ENCODE measurements around the gene GUCY1A1. TPM values are rescaled to one million over a fixed set of nuclear protein-coding genes. Genes with fewer than 3 reads are reported as not detected.
A peak's percentile ranks its signal among the peaks of the same experiment; 100 is the strongest.

The GUCY1A1 gene
- total RNA-seq, 1 experiment from 2014 or later = 0.20 TPM

GRCh38 chr4:155769090-155769489 is 102.4 kb downstream of the GUCY1A1 start:
- H3K9me3 Mint-ChIP-seq = no peaks in the 10 kb centered on the region

GRCh38 chr4:155772459-155773195 is 106.0 kb downstream of the GUCY1A1 start:
- peaks cover 6% of the 10 kb centered on the region for H3K36me3 Mint-ChIP-seq
- ChIA-PET POLR2A (no interaction called here), CTCF (interaction anchor here (0.9 to 2.0 kb wide), 3 partner anchors 14 to 37 kb away, joined by 5 read pairs; partner anchors contain the start of gene GUCY1B1)
- no peaks in the 10 kb centered on the region for H3K27me3 Mint-ChIP-seq (ENCODE audit: low read depth)
- H3K9me3 Mint-ChIP-seq = no peaks in the 10 kb centered on the region
- H3K27ac Mint-ChIP-seq = no peak overlapping the region
- DNase-seq (ENCODE audit: low spot score) (no peak), ATAC-seq (peak; percentile 80)
- H3K4me3 Mint-ChIP-seq = no peak overlapping the region
- H3K4me1 Mint-ChIP-seq = peaks cover 42% of the 10 kb centered on the region
- TF ChIP-seq RELA (CRISPR knock-in tag; IDR thresholded peaks at IDR 0.05; ENCODE audit: borderline replicate concordance) = no peak
- TF ChIP-seq ZNF121 (CRISPR knock-in tag; IDR thresholded peaks at IDR 0.05) = peak; percentile 85
- TF ChIP-seq FOXP4 (CRISPR knock-in tag; IDR thresholded peaks at IDR 0.05) = no peak
- no peak for TF ChIP-seq ZNF232 (CRISPR knock-in tag; IDR thresholded peaks at IDR 0.05)

More at GRCh38 chr4:155769090-155769489, 102.4 kb downstream of the GUCY1A1 start:
- Mint-ChIP-seq H3K27ac (peak overlapping the region; percentile 28), H3K27me3 (ENCODE audit: low read depth) (no peaks in the 10 kb centered on the region), H3K4me3 (no peak overlapping the region), H3K4me1 (peaks cover 35% of the 10 kb centered on the region), H3K36me3 (no peaks in the 10 kb centered on the region)
- TF ChIP-seq KAT7 (CRISPR knock-in tag; IDR thresholded peaks at IDR 0.05; ENCODE audit: borderline replicate concordance) (no peak), ARID4B (CRISPR knock-in tag; IDR thresholded peaks at IDR 0.05; ENCODE audit: borderline replicate concordance) (no peak), FOXK1 (CRISPR knock-in tag; IDR thresholded peaks at IDR 0.05) (no peak)
- CTCF ChIA-PET = no interaction called here
- ATAC-seq (no peak), DNase-seq (ENCODE audit: low spot score) (no peak)
- POLR2A ChIA-PET = no interaction called here

GRCh38 chr4:155773196-155773800 is 106.7 kb downstream of the GUCY1A1 start:
- no peak for TF ChIP-seq CREM (CRISPR knock-in tag; IDR thresholded peaks at IDR 0.05)
- TF ChIP-seq PREB (CRISPR knock-in tag; IDR thresholded peaks at IDR 0.05; ENCODE audit: borderline replicate concordance) = no peak
- TF ChIP-seq ATF1 (CRISPR knock-in tag; IDR thresholded peaks at IDR 0.05) = no peak
- TF ChIP-seq ZNF232 (CRISPR knock-in tag; IDR thresholded peaks at IDR 0.05) = no peak
- TF ChIP-seq ESRRA (CRISPR knock-in tag; IDR thresholded peaks at IDR 0.05; ENCODE audit: borderline replicate concordance) = no peak
- TF ChIP-seq CBFB (CRISPR knock-in tag; IDR thresholded peaks at IDR 0.05; ENCODE audit: low read depth) = no peak
- no peak for TF ChIP-seq ZBTB21 (CRISPR knock-in tag; IDR thresholded peaks at IDR 0.05; ENCODE audit: borderline replicate concordance)
- no peak for TF ChIP-seq E2F4 (CRISPR knock-in tag; IDR thresholded peaks at IDR 0.05; ENCODE audit: borderline replicate concordance, low read depth)
- no peak for TF ChIP-seq ATF6 (CRISPR knock-in tag; IDR thresholded peaks at IDR 0.05)
- Mint-ChIP-seq H3K36me3 (peaks cover 6% of the 10 kb centered on the region), H3K4me3 (no peak overlapping the region), H3K27me3 (ENCODE audit: low read depth) (no peaks in the 10 kb centered on the region), H3K4me1 (peaks cover 47% of the 10 kb centered on the region), H3K9me3 (no peaks in the 10 kb centered on the region), H3K27ac (no peak overlapping the region)
- ChIA-PET CTCF (interaction anchor here (0.9 to 2.0 kb wide), 3 partner anchors 14 to 37 kb away, joined by 5 read pairs; partner anchors contain the start of gene GUCY1B1), POLR2A (no interaction called here)
- ATAC-seq (no peak), DNase-seq (ENCODE audit: low spot score) (no peak)

Measured in WTC11 (cell line).